DOHH2 (cell line): ENCODE measurements around the gene SLC37A3.

ENCODE experiments used
- EZH2phosphoT487 ChIP-seq: fragments of 200-600 bp; sonication (generic); IDR thresholded peaks from 2 replicates; pipeline ENCODE4 v1.6.1; 2017; ENCODE audit warnings: borderline replicate concordance, mild to moderate bottlenecking, antibody characterized with exemption, low read length, moderate library complexity, mixed read lengths
- TF ChIP-seq, protein P1 (sequence below): fragments of 200-600 bp; sonication (generic); IDR thresholded peaks from one replicate; pipeline ENCODE4 v1.5.1; 2014; ENCODE audit warnings: antibody characterized with exemption, mild to moderate bottlenecking, low read depth, low read length; ENCODE audit not compliant: poor library complexity, severe bottlenecking

DNA sequence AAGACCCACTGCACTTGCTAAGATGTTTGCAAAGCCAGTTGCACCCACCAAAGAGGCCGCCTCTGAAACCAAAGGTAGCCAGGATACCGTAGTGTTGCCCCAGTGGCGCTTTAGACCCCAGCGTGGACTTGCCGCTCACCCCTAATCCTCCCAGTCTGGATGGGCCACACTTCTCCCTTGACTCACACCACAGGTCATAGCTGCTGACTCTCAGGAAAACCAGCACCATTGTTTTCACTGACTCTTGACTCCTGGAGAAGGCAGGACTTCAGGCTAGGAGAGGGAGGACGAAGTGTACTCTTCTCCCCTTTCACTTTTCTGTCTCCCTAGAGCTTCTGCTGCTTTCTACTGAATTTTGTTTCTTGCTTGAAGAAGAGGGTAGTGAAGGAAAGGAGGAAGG, 27.8 kb upstream of the SLC37A3 start:
- TF ChIP-seq, protein P1, sequence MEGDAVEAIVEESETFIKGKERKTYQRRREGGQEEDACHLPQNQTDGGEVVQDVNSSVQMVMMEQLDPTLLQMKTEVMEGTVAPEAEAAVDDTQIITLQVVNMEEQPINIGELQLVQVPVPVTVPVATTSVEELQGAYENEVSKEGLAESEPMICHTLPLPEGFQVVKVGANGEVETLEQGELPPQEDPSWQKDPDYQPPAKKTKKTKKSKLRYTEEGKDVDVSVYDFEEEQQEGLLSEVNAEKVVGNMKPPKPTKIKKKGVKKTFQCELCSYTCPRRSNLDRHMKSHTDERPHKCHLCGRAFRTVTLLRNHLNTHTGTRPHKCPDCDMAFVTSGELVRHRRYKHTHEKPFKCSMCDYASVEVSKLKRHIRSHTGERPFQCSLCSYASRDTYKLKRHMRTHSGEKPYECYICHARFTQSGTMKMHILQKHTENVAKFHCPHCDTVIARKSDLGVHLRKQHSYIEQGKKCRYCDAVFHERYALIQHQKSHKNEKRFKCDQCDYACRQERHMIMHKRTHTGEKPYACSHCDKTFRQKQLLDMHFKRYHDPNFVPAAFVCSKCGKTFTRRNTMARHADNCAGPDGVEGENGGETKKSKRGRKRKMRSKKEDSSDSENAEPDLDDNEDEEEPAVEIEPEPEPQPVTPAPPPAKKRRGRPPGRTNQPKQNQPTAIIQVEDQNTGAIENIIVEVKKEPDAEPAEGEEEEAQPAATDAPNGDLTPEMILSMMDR = no peak
- no peak for TF ChIP-seq EZH2phosphoT487
